HG03442 (cell line): ENCODE measurements around the gene SH3PXD2A.

ENCODE experiments used
- ATAC-seq: cut with Tn5 transposase; IDR thresholded peaks from one replicate; pipeline ENCODE4 v1.9.1; 2021; ENCODE audit warnings: mild to moderate bottlenecking, moderate library complexity; ENCODE audit not compliant: unreplicated experiment

Gene SH3PXD2A

GRCh38 chr10:103879409-103879808, 24.0 kb upstream of the SH3PXD2A start:
- ATAC-seq, result no peak

- ATAC-seq, result no peak
Observed at GRCh38 chr10:103877861-103878260, 22.5 kb upstream of the SH3PXD2A start.

GRCh38 chr10:103876155-103876554, 20.8 kb upstream of the SH3PXD2A start:
- no peak for ATAC-seq

- no peak for ATAC-seq
Observed at GRCh38 chr10:103874730-103875129, 19.4 kb upstream of the SH3PXD2A start.

- no peak for ATAC-seq
Observed at GRCh38 chr10:103872137-103872931, 17.0 kb upstream of the SH3PXD2A start.

GRCh38 chr10:103871006-103871405, 15.6 kb upstream of the SH3PXD2A start:
- no peak for ATAC-seq

GRCh38 chr10:103870516-103870915, 15.1 kb upstream of the SH3PXD2A start:
- ATAC-seq, result no peak

- no peak for ATAC-seq
Observed at GRCh38 chr10:103869336-103869735, 14.0 kb upstream of the SH3PXD2A start.

GRCh38 chr10:103868200-103868599, 12.8 kb upstream of the SH3PXD2A start:
- ATAC-seq, result no peak

GRCh38 chr10:103861505-103861904, 6.1 kb upstream of the SH3PXD2A start:
- ATAC-seq, result no peak

GRCh38 chr10:103859161-103860086, 4.0 kb upstream of the SH3PXD2A start:
- ATAC-seq, result peak; percentile 63

GRCh38 chr10:103858360-103858759, 3.0 kb upstream of the SH3PXD2A start:
- ATAC-seq, result no peak

GRCh38 chr10:103856797-103857170, 1.4 kb upstream of the SH3PXD2A start:
- no peak for ATAC-seq

GRCh38 chr10:103855852-103856796, 748 bp upstream of the SH3PXD2A start:
- no peak for ATAC-seq

- no peak for ATAC-seq
Observed at GRCh38 chr10:103854686-103855391, 537 bp downstream of the SH3PXD2A start.

GRCh38 chr10:103854265-103854685, 1.1 kb downstream of the SH3PXD2A start:
- ATAC-seq, result no peak

- ATAC-seq, result no peak
Observed at GRCh38 chr10:103853428-103854264, 1.7 kb downstream of the SH3PXD2A start.

- ATAC-seq, result no peak
Observed at GRCh38 chr10:103852856-103853255, 2.5 kb downstream of the SH3PXD2A start.

GRCh38 chr10:103852189-103852711, 3.1 kb downstream of the SH3PXD2A start:
- ATAC-seq, result no peak
